ENCODE results near the gene URAD.

URAD gene

DNA sequence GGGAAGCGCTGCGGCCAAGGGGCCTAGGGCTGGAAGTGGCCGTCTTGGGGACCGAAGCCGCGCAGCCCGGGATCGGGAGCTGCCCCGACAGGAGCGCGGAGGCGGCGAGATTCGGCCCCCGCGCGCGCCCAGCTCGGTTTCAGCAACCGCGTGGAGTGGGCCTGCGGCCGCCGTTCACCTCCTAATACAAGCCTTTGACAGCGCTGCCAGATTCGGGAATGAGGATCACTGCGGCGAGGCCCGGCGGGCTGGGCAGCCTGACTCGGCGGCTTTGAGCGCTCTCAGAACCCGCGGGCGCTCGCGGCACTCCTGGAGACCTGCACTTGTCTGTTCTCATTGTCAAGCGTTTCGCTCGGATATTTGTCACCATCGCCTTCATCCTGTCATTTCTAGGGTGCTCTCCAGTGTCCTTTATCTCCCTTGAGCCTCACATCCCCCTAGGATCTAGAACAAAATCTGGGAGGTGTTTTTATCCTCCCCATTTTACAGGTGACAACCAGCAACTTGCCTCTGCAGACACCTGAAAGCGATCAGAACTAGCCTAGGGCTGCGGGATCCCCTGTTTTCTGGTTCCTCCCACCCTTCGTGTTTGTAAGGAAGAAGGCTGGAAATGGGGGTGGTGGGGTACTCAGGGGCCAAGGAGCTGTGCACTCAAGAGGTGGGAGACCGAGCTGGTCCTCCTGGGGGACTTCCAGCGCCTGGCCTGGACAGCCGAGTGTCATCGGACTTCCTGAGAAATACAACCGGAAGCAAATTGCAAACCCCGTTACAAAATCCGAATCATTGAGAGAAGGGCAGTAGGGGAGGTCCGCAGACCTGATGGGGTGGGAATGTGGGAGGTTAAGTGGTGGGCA is 17.9 kb downstream of the URAD start:
- 3 to 4% methylated on average over 52 to 53 of the region's 53 CpGs for WGBS, 2 experiments
- Histone ChIP-seq H3K27me3 (ENCODE audit: control insufficient read depth, insufficient read depth, low read length, poor library complexity, severe bottlenecking) (peaks cover 100% of the 10 kb centered on the region), H3K4me1 (ENCODE audit: control insufficient read depth, insufficient read depth, low read length) (peaks cover 44% of the 10 kb centered on the region), H3K36me3 (ENCODE audit: control insufficient read depth, insufficient read depth, low read length) (no peaks in the 10 kb centered on the region), H3K4me3 (ENCODE audit: insufficient read depth, low read depth, low read length) (no peak overlapping the region), H3K27ac (ENCODE audit: insufficient read depth, low read depth, low read length, poor library complexity, severe bottlenecking) (no peak overlapping the region), H3K9me3 (ENCODE audit: control insufficient read depth, low read length) (no peaks in the 10 kb centered on the region)

DNA sequence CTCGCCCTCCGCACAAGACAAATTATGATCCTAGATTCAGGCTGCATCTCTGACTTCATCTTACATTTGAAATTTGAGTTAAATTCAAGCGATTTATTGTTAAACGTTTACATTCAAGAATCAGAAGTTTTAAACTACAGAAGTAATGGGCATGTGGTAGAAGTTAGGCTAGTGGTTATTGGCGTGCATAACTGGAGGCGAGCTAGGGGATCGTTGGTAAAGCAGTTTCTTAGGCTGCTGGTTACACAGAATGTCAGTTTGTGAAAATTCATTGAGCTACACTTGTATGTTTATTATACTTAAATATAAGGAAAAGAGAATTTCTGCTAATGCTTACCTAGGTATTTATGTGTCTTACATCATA is 18.6 kb downstream of the URAD start:
- 9 to 12% methylated on average over 7 of the region's 7 CpGs for WGBS, 2 experiments
- H3K4me1 ChIP-seq (ENCODE audit: control insufficient read depth, insufficient read depth, low read length): peaks cover 45% of the 10 kb centered on the region
- no peaks in the 10 kb centered on the region for H3K36me3 ChIP-seq (ENCODE audit: control insufficient read depth, insufficient read depth, low read length)
- no peak overlapping the region for H3K27ac ChIP-seq (ENCODE audit: insufficient read depth, low read depth, low read length, poor library complexity, severe bottlenecking)
- no peaks in the 10 kb centered on the region for H3K9me3 ChIP-seq (ENCODE audit: control insufficient read depth, low read length)
- H3K27me3 ChIP-seq (ENCODE audit: control insufficient read depth, insufficient read depth, low read length, poor library complexity, severe bottlenecking): peaks cover 100% of the 10 kb centered on the region
- no peak overlapping the region for H3K4me3 ChIP-seq (ENCODE audit: insufficient read depth, low read depth, low read length)

DNA sequence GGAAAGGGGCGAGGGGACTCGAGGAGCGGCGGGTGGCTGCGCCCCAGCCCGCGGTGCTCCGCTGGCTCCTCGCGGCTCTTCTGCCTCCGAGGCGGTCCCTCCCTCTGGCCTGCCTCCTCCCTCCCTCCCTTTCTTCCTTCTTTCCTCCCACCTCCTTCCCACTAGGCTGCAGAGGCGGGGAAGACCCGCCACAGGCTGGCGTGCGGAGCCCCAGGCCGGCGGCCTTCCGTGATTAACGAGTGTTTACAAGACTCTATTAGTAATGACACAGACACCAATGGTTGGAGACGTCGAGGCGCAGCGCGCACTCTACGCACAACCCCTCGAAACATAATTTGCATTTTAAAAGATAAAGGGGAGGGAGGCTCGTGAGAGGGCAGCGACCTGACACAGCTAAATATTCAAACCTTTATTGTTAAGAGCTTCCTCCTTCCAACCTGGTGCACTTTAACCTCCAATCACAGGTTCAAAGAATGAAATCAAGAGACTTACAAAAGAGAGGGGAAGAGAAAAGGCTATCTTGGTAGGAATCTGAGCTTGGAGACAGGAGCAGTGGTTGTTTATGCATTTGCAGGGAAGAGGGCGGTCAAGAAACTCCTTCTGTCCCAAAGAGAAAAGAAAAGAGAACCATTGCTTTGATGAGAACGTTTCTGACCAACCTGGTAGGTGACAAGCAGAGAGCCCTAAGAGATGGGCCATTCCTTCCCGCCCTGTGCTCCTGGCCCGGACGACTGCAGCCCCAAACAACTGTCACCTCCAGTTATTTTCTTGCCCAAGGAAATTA is 19.2 kb downstream of the URAD start, which contains the start of gene CDX2:
CDX2 (minus strand) TSS at position 234 of the 784 bp plus-strand sequence. CDS start 309 bp downstream, outside the sequence.
- H3K27ac ChIP-seq (ENCODE audit: insufficient read depth, low read depth, low read length, poor library complexity, severe bottlenecking): no peak within 1 kb of the TSS
- peak within 1 kb of the TSS; percentile 22 for H3K4me3 ChIP-seq (ENCODE audit: insufficient read depth, low read depth, low read length)
- no peaks in the 10 kb centered on the region for H3K36me3 ChIP-seq (ENCODE audit: control insufficient read depth, insufficient read depth, low read length)
- H3K9me3 ChIP-seq (ENCODE audit: control insufficient read depth, low read length): no peaks in the 10 kb centered on the region
- WGBS, 2 experiments: 1% methylated on average over 34 of the region's 34 CpGs
- peaks cover 45% of the 10 kb centered on the region for H3K4me1 ChIP-seq (ENCODE audit: control insufficient read depth, insufficient read depth, low read length)
- peaks cover 100% of the 10 kb centered on the region for H3K27me3 ChIP-seq (ENCODE audit: control insufficient read depth, insufficient read depth, low read length, poor library complexity, severe bottlenecking)

DNA sequence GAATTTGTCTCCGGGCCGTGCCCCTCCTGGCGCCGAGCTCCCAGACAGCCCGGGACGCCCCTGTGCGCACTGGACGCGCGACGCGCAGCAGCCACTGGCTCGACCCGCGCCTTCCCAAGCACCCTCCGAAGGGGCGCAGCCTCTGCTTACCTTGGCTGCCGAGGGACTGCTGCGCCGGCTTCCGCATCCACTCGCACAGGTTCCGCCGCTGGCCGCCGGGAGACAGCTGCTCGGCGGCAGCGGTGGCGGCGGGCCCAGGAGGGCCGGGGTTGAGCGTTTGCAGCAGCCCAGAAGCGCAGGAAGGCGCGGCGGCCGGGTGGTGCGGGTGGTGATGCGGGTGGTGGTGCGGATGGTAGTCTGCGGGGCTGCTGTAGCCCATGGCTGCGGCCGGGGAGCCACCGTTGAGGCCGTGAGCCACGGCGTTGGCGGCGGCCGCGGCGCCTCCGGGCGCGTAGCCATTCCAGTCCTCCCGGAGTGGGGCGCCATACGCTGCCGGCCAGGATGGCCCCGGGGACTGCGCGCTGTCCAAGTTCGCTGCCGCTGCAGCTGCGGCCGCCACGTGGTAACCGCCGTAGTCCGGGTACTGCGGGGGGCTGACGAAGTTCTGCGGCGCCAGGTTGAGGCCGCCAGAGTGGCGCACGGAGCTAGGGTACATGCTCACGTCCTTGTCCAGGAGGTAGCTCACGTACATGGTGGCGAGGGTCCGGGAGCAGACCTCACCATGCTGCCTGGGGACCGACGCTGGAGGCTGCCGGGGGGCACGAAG is 20.0 kb downstream of the URAD start:
- H3K4me3 ChIP-seq (ENCODE audit: insufficient read depth, low read depth, low read length): peak overlapping the region; percentile 22
- no peak overlapping the region for H3K27ac ChIP-seq (ENCODE audit: insufficient read depth, low read depth, low read length, poor library complexity, severe bottlenecking)
- 2% methylated on average over 86 of the region's 86 CpGs for WGBS, 2 experiments
- H3K27me3 ChIP-seq (ENCODE audit: control insufficient read depth, insufficient read depth, low read length, poor library complexity, severe bottlenecking): peaks cover 100% of the 10 kb centered on the region
- H3K4me1 ChIP-seq (ENCODE audit: control insufficient read depth, insufficient read depth, low read length): peaks cover 45% of the 10 kb centered on the region
- no peaks in the 10 kb centered on the region for H3K9me3 ChIP-seq (ENCODE audit: control insufficient read depth, low read length)
- no peaks in the 10 kb centered on the region for H3K36me3 ChIP-seq (ENCODE audit: control insufficient read depth, insufficient read depth, low read length)

DNA sequence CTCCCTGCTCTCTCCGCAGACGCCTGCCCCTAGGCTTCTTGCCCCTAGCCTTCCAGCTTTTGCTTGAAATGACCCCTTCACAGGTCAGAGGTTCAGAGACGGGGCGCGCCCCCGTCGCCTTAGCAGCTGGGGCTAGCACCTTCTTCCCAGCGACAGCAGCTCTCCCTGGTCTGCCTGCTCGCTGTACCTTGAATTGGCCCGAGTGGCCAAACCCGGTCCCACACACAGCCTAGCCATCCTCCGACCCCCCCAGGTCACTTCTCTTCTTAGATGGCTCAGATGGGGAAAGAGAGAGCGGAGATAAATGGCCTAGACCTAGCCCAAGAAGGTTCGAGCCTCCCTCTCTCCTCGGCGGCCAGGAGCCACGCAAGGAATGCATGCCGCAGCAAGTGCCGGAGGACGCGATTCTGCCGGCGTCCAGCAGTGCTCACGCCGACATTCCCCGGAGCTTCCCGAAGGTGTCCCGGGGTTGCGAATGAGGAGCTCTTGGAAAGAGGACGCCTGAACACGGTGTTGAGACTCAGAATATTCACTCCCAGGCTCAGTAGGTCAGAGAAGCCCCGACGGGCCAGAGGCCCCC is 20.7 kb downstream of the URAD start:
- WGBS, 2 experiments: 4 to 6% methylated on average over 33 of the region's 33 CpGs
- no peak overlapping the region for H3K4me3 ChIP-seq (ENCODE audit: insufficient read depth, low read depth, low read length)
- no peaks in the 10 kb centered on the region for H3K9me3 ChIP-seq (ENCODE audit: control insufficient read depth, low read length)
- peaks cover 100% of the 10 kb centered on the region for H3K27me3 ChIP-seq (ENCODE audit: control insufficient read depth, insufficient read depth, low read length, poor library complexity, severe bottlenecking)
- no peak overlapping the region for H3K27ac ChIP-seq (ENCODE audit: insufficient read depth, low read depth, low read length, poor library complexity, severe bottlenecking)
- no peaks in the 10 kb centered on the region for H3K36me3 ChIP-seq (ENCODE audit: control insufficient read depth, insufficient read depth, low read length)
- H3K4me1 ChIP-seq (ENCODE audit: control insufficient read depth, insufficient read depth, low read length): peaks cover 45% of the 10 kb centered on the region

DNA sequence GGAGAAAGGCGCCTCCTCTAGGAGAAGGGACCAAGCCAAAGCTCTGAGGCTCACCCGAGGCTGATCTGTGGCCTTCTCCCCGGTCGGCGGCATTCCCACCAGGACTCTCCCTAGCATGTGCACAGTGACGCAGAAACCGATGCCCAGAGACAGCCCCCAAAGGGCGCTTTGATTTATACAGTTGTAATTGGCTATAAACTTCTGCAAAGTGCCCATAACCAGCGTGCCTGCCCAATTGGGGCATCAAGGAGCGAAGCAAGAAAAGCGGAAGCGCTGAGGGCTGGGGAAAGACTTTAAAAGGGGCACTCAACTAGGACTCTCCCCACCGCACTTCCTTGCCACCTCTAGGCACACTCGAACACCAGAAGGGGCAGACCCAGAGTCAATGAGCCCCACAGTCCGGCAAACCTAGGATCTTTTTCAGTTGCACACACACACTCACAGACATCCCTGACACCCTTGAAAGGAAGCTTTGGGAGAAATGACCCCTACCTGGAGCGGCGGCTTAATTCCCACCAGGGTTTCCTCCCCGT is 21.2 kb downstream of the URAD start:
- Histone ChIP-seq H3K9me3 (ENCODE audit: control insufficient read depth, low read length) (no peaks in the 10 kb centered on the region), H3K27ac (ENCODE audit: insufficient read depth, low read depth, low read length, poor library complexity, severe bottlenecking) (no peak overlapping the region), H3K4me3 (ENCODE audit: insufficient read depth, low read depth, low read length) (no peak overlapping the region), H3K36me3 (ENCODE audit: control insufficient read depth, insufficient read depth, low read length) (no peaks in the 10 kb centered on the region), H3K4me1 (ENCODE audit: control insufficient read depth, insufficient read depth, low read length) (peaks cover 40% of the 10 kb centered on the region), H3K27me3 (ENCODE audit: control insufficient read depth, insufficient read depth, low read length, poor library complexity, severe bottlenecking) (peaks cover 100% of the 10 kb centered on the region)
- WGBS, 2 experiments: 2 to 5% methylated on average over 18 of the region's 18 CpGs

DNA sequence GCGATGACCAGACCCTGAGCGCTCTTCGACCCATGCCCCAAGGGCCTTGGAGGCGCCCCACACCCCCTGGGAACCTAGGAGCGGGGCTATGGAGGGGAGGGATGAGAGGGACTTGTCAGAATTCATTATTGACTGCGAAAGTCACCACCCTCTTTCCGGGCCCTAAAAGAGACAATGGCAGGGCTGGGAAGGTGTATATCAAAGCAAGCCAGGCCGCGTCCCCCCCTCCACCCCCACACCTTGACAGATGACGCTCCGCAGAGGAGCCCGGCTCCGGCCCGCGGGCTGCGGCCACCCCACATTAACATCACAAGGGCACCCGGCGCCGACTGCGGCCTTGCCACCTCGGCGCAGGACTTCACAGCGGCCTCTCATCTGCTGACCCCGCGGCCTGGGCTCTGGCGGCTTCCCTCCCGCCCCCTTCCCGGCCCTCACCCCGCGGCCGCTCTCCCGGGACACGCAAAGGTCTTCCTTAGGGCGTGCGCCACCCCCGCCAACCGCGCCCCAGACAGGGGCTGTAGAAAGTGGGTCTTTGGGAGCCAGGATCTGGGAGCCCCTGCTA is 21.8 kb downstream of the URAD start:
- peaks cover 35% of the 10 kb centered on the region for H3K4me1 ChIP-seq (ENCODE audit: control insufficient read depth, insufficient read depth, low read length)
- H3K27me3 ChIP-seq (ENCODE audit: control insufficient read depth, insufficient read depth, low read length, poor library complexity, severe bottlenecking): peaks cover 100% of the 10 kb centered on the region
- no peak overlapping the region for H3K4me3 ChIP-seq (ENCODE audit: insufficient read depth, low read depth, low read length)
- no peaks in the 10 kb centered on the region for H3K36me3 ChIP-seq (ENCODE audit: control insufficient read depth, insufficient read depth, low read length)
- H3K27ac ChIP-seq (ENCODE audit: insufficient read depth, low read depth, low read length, poor library complexity, severe bottlenecking): no peak overlapping the region
- WGBS, 2 experiments: 1 to 2% methylated on average over 38 of the region's 38 CpGs
- H3K9me3 ChIP-seq (ENCODE audit: control insufficient read depth, low read length): no peaks in the 10 kb centered on the region

DNA sequence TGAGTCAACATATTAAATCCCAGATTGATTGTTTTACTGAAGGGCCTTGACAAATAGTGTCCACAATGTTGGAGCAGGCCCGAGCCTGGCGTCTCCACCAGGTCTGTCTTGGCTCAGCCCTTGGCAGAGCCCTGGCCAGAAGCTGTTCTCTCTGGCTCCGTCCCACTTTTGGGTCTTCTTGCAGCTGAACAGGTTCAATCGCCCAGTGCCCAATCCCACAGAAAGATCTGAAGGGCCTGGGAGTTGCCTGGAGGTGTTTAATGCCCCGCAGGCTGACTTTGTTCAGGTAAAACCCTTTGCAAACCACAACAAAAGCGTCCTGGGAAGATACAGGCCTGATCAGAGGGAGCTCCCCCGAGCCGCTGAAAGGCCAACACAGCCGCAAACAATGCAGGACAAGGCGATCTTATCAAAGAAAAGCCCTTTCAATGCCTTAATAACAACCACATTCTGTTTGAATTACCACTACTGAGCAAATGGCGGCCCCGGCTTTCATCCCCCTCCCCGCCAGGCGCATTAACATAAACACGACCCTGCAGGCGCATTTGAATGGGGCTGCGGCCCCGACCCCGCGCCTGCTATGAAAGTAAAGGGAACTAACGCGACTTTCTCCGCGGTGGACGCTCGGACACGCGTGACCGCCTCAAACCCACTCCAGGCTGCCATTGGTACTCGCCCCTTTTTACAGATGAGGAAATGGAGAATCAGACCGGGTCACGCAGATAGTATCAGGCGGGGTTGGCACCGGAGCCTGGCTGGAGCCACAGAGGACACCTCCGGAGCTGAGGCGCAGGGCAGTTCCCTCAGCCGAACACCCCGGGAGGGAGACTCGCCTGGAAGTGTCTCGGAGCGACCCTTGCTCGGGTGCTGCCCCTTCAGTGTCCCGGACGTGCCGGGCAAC is 22.5 kb downstream of the URAD start:
- Histone ChIP-seq H3K4me3 (ENCODE audit: insufficient read depth, low read depth, low read length) (no peak overlapping the region), H3K27ac (ENCODE audit: insufficient read depth, low read depth, low read length, poor library complexity, severe bottlenecking) (no peak overlapping the region), H3K27me3 (ENCODE audit: control insufficient read depth, insufficient read depth, low read length, poor library complexity, severe bottlenecking) (peaks cover 100% of the 10 kb centered on the region), H3K9me3 (ENCODE audit: control insufficient read depth, low read length) (no peaks in the 10 kb centered on the region), H3K4me1 (ENCODE audit: control insufficient read depth, insufficient read depth, low read length) (peaks cover 29% of the 10 kb centered on the region), H3K36me3 (ENCODE audit: control insufficient read depth, insufficient read depth, low read length) (no peaks in the 10 kb centered on the region)
- WGBS, 2 experiments: 1% methylated on average over 45 of the region's 45 CpGs

DNA sequence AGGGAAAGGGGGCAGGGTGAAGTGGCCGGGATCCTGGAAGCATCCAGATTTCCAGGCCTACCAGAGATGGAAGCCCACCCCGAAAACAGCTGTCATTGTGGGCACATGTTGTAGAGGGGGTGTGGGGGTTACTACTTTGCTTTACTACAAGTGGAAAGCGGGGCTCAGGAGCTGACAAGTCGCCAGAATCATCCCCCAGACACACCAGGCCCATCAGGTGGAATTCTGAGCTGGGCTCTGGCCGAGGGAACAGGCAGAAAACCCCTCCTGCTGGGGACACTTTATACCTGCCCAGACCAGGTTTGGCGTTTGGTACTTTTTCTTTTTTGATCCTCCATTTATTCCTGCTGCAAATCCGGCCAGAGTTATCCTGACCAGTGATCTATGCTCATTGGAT is 23.2 kb downstream of the URAD start:
- Histone ChIP-seq H3K4me1 (ENCODE audit: control insufficient read depth, insufficient read depth, low read length) (peaks cover 27% of the 10 kb centered on the region), H3K9me3 (ENCODE audit: control insufficient read depth, low read length) (no peaks in the 10 kb centered on the region), H3K36me3 (ENCODE audit: control insufficient read depth, insufficient read depth, low read length) (no peaks in the 10 kb centered on the region), H3K4me3 (ENCODE audit: insufficient read depth, low read depth, low read length) (no peak overlapping the region), H3K27me3 (ENCODE audit: control insufficient read depth, insufficient read depth, low read length, poor library complexity, severe bottlenecking) (peaks cover 100% of the 10 kb centered on the region), H3K27ac (ENCODE audit: insufficient read depth, low read depth, low read length, poor library complexity, severe bottlenecking) (no peak overlapping the region)
- whole genome bisulfite sequencing, 2 experiments: 8 to 12% methylated on average over 7 of the region's 7 CpGs
